K562 (cell line): Measurements from ENCODE around the gene FXYD4. TPM values are rescaled to one million over a fixed set of nuclear protein-coding genes. Genes with fewer than 3 reads are reported as not detected.

ENCODE experiments used
- CREM ChIP-seq: IDR thresholded peaks from 2 replicates; pipeline ENCODE4 v1.6.1; 2014; ENCODE audit warnings: antibody characterized with exemption, low read depth
- GABPA ChIP-seq: fragments of 200-800 bp; sonication (Bioruptor generic); conservative IDR thresholded peaks from 2 replicates; pipeline ENCODE4 v1.6.1; 2016; ENCODE audit warnings: low read depth, missing genetic modification characterization, missing compliant biosample characterization
- MIER1 ChIP-seq: fragments of 450-650 bp; IDR thresholded peaks from 2 replicates; pipeline ENCODE4 v1.6.1; 2016; ENCODE audit warnings: antibody characterized with exemption, mild to moderate bottlenecking, low read depth
- NFRKB ChIP-seq: fragments of 450-650 bp; IDR thresholded peaks from 2 replicates; pipeline ENCODE4 v1.6.1; 2016; ENCODE audit warnings: low read depth
- NONO ChIP-seq, 2 experiments: fragments of 200-400 bp in 1 of 2; fragments of 450-650 bp in 1 of 2; formaldehyde crosslinking in 1 of 2; IDR thresholded peaks; 2 replicates each; pipeline ENCODE4 v1.6.1; 2017; ENCODE audit warnings: low read depth in 2 of 2, mild to moderate bottlenecking in 2 of 2, moderate library complexity in 2 of 2, low read length in 1 of 2
- PHF8 ChIP-seq: fragments of 200-600 bp; sonication (generic); IDR thresholded peaks from 2 replicates; pipeline ENCODE4 v1.6.1; 2012; ENCODE audit warnings: mixed run types, mild to moderate bottlenecking, inconsistent platforms, low read length, moderate library complexity, borderline replicate concordance
- RAD21 ChIP-seq, 2 experiments: fragments of 250-450 bp in 1 of 2; fragments of 450-650 bp in 1 of 2; sonication (Bioruptor Pico) in 1 of 2; formaldehyde crosslinking in 1 of 2; IDR thresholded peaks in 1 of 2; conservative IDR thresholded peaks in 1 of 2; 2 replicates each; pipeline versions ENCODE4 v1.4.0 to v1.8.0; 2020 to 2022; ENCODE audit warnings: mild to moderate bottlenecking in 2 of 2, moderate library complexity in 1 of 2
- RBM14 ChIP-seq: fragments of 200-400 bp; formaldehyde crosslinking; IDR thresholded peaks from 2 replicates; pipeline ENCODE4 v1.6.1; 2018; ENCODE audit warnings: low read depth, mild to moderate bottlenecking, low read length, moderate library complexity, borderline replicate concordance; ENCODE audit not compliant: insufficient read depth
- SMAD4 ChIP-seq: fragments of 250-450 bp; sonication (Bioruptor Pico); conservative IDR thresholded peaks from 2 replicates; pipeline ENCODE4 v1.8.0; 2021; ENCODE audit warnings: inconsistent platforms, mild to moderate bottlenecking, moderate library complexity
- SRSF1 ChIP-seq: fragments of 200-400 bp; formaldehyde crosslinking; IDR thresholded peaks from 2 replicates; pipeline ENCODE4 v1.6.1; 2017; ENCODE audit warnings: mild to moderate bottlenecking, low read depth, low read length, moderate library complexity
- SRSF9 ChIP-seq: fragments of 200-400 bp; formaldehyde crosslinking; IDR thresholded peaks from 2 replicates; pipeline ENCODE4 v1.6.1; 2017; ENCODE audit warnings: low read depth, low read length, borderline replicate concordance
- TAF1 ChIP-seq: IDR thresholded peaks from 2 replicates; pipeline ENCODE4 v1.6.1; 2011; ENCODE audit warnings: mild to moderate bottlenecking, low read length, moderate library complexity; ENCODE audit not compliant: insufficient read depth, control insufficient read depth, severe bottlenecking; ENCODE audit errors: extremely low read depth
- TAF7 ChIP-seq: fragments of 450-650 bp; IDR thresholded peaks from 2 replicates; pipeline ENCODE4 v1.6.1; 2016; ENCODE audit warnings: missing genetic modification characterization, missing compliant biosample characterization
- ZBTB1 ChIP-seq: sonication (generic); formaldehyde crosslinking; IDR thresholded peaks from 2 replicates; pipeline ENCODE4 v1.8.1; 2023; ENCODE audit warnings: missing genetic modification reagents, low read depth, mild to moderate bottlenecking, borderline replicate concordance
- ZBTB40 ChIP-seq, 2 experiments: fragments of 450-650 bp in 1 of 2; sonication (generic) in 1 of 2; formaldehyde crosslinking in 1 of 2; IDR thresholded peaks; 2 replicates each; pipeline versions ENCODE4 v1.7.1 to v1.9.0; 2016 to 2022; ENCODE audit warnings: inconsistent platforms in 1 of 2, mild to moderate bottlenecking in 1 of 2, missing genetic modification reagents in 1 of 2
- ZNF766 ChIP-seq: fragments of 200-800 bp; sonication (Bioruptor generic); conservative IDR thresholded peaks from 2 replicates; pipeline ENCODE4 v1.6.1; 2016; ENCODE audit warnings: missing genetic modification characterization, missing compliant biosample characterization
- polyA plus RNA-seq, 8 experiments: library from polyadenylated mRNA; depleted of rRNA in 4 of 8; stranded (reverse) in 5 of 8; unstranded in 3 of 8; fragments of >200 nt; fragmentation: Nextera tagmentation in 2 of 8; fragmentation: Illumina TruSeq in 1 of 8; extraction: Ambion mirVana in 2 of 8; extraction: Trizol in 1 of 8; gene quantifications; 2 replicates each; pipeline versions ENCODE4 v1.2.1 to v1.2.3, GENCODE V29; 2011 to 2014; ENCODE audit warnings: inconsistent platforms in 1 of 8, missing spikeins in 1 of 8
- total RNA-seq, 7 experiments: library from RNA; depleted of rRNA in 6 of 7; stranded (reverse); fragments of >200 nt in 6 of 7; fragmentation: Illumina TruSeq in 2 of 7; extraction: Trizol in 2 of 7; gene quantifications; 2 replicates each; pipeline versions ENCODE4 v1.2.1 to v1.2.3, GENCODE V29; 2011 to 2021; ENCODE audit warnings: low replicate concordance in 1 of 7

Gene FXYD4
- total and polyA plus RNA-seq, 9 of the 15 experiments (the other 6 are each of a cell fraction or from before 2014, with no cell fraction given): not detected

GRCh38 chr10:43396928-43397624 is 25.6 kb downstream of the FXYD4 start (continued):
- TF ChIP-seq ZBTB40 (IDR thresholded peaks at IDR 0.05): peak; percentile 81
- TF ChIP-seq ZBTB40 (CRISPR knock-in tag; IDR thresholded peaks at IDR 0.05): peak; percentile 58; the same call in 1 of the 2 replicates
- peak; percentile 62; the same call in 1 of the 2 replicates for TF ChIP-seq PHF8
- TF ChIP-seq SMAD4 (CRISPR knock-in tag): peak; percentile 89
- peak in 1 of 2 experiments; percentile 93; a peak in 2 of 4 replicates for TF ChIP-seq NONO (IDR thresholded peaks at IDR 0.05; ENCODE audit: low read depth in 2 of 2, low read length in 1 of 2)
- TF ChIP-seq RBM14: 0 out of 2 replicates have a peak, but pooled peaks have one; percentile 52
- TF ChIP-seq TAF7 (tag): peak; percentile 70
- peak; percentile 76 for TF ChIP-seq CREM
- no peak for TF ChIP-seq SRSF9
- TF ChIP-seq ZNF766 (CRISPR knock-in tag): peak; percentile 56; the same call in 1 of the 2 replicates
- no peak for TF ChIP-seq SRSF1
- TF ChIP-seq GABPA (tag): peak; percentile 87
- TF ChIP-seq RAD21 (CRISPR knock-in tag; conservative IDR thresholded peaks at IDR 0.05 in 1 of 2, IDR thresholded peaks at IDR 0.05 in 1 of 2): peak in 1 of 2 experiments; percentile 19; a peak in 3 of 4 replicates
- TF ChIP-seq MIER1: no peak
- peak; percentile 76 for TF ChIP-seq TAF1
- peak; percentile 91 for TF ChIP-seq ZBTB1 (CRISPR knock-in tag)
- peak; percentile 96 for TF ChIP-seq NFRKB
